GM23338 (cell line): ENCODE measurements around the gene LYSMD4. TPM values are rescaled to one million over a fixed set of nuclear protein-coding genes. Genes with fewer than 3 reads are reported as not detected.

Source experiments
- ATAC-seq: fragments of 200-7000 bp; cut with Tn5 transposase; 3 replicates; pipeline ENCODE4 v1.9.1; 2020
- DNase-seq: peaks from one replicate; pipeline ENCODE4 v3.0.0-alpha.2; 2015; ENCODE audit warnings: low spot score
- H2AFZ ChIP-seq: fragments of 200-600 bp; sonication (generic); 2 replicates; pipeline ENCODE4 v1.8.0; 2016; ENCODE audit warnings: antibody characterized with exemption, mild to moderate bottlenecking, moderate library complexity
- H3F3A ChIP-seq: fragments of 200-600 bp; sonication (generic); replicated peaks from 2 replicates; pipeline ENCODE4 v1.8.0; 2017; ENCODE audit warnings: antibody characterized with exemption, mixed run types, low read depth
- H3K27ac ChIP-seq: fragments of 200-600 bp; sonication (generic); 2 replicates; pipeline ENCODE4 v1.6.1; 2016; ENCODE audit warnings: low read depth
- H3K27me3 ChIP-seq: fragments of 200-600 bp; sonication (generic); 2 replicates; pipeline ENCODE4 v1.8.0; 2016; ENCODE audit warnings: mild to moderate bottlenecking, mixed run types, moderate library complexity; ENCODE audit not compliant: insufficient read depth
- H3K36me3 ChIP-seq: fragments of 200-600 bp; sonication (generic); 2 replicates; pipeline ENCODE4 v1.8.0; 2016; ENCODE audit warnings: mild to moderate bottlenecking; ENCODE audit not compliant: insufficient read depth
- H3K4me1 ChIP-seq: fragments of 200-600 bp; sonication (generic); 2 replicates; pipeline ENCODE4 v1.8.0; 2016; ENCODE audit warnings: mild to moderate bottlenecking, moderate library complexity; ENCODE audit not compliant: insufficient read depth
- H3K4me2 ChIP-seq: fragments of 200-600 bp; sonication (generic); 2 replicates; pipeline ENCODE4 v1.7.1; 2017; ENCODE audit warnings: mixed run types
- H3K4me3 ChIP-seq: fragments of 200-600 bp; sonication (generic); 2 replicates; pipeline ENCODE4 v1.6.1; 2016; ENCODE audit warnings: mixed run types
- H3K79me2 ChIP-seq: fragments of 200-600 bp; sonication (generic); replicated peaks from 2 replicates; pipeline ENCODE4 v1.8.0; 2017; ENCODE audit warnings: mild to moderate bottlenecking; ENCODE audit not compliant: insufficient read depth
- H3K9me2 ChIP-seq: fragments of 200-600 bp; sonication (generic); 2 replicates; pipeline ENCODE4 v1.8.0; 2017; ENCODE audit not compliant: insufficient read depth
- H4K20me1 ChIP-seq: fragments of 200-600 bp; sonication (generic); replicated peaks from 2 replicates; pipeline ENCODE4 v1.8.0; 2017; ENCODE audit warnings: mild to moderate bottlenecking; ENCODE audit not compliant: insufficient read depth
- H3K27ac Mint-ChIP-seq: 2 replicates; pipeline ENCODE4 v1.8.0; 2020; ENCODE audit warnings: inconsistent platforms, mild to moderate bottlenecking, moderate library complexity, mixed read lengths
- H3K27me3 Mint-ChIP-seq: 3 replicates; pipeline ENCODE4 v1.8.0; 2022; ENCODE audit warnings: low read depth, mild to moderate bottlenecking, moderate library complexity, mixed read lengths, inconsistent platforms; ENCODE audit not compliant: insufficient read depth, poor library complexity
- H3K36me3 Mint-ChIP-seq: 3 replicates; pipeline ENCODE4 v1.8.0; 2021; ENCODE audit warnings: low read depth, mild to moderate bottlenecking, inconsistent platforms, moderate library complexity, mixed read lengths
- H3K4me1 Mint-ChIP-seq: 3 replicates; pipeline ENCODE4 v1.8.0; 2020; ENCODE audit warnings: mild to moderate bottlenecking, inconsistent platforms, mixed read lengths
- H3K4me3 Mint-ChIP-seq: 3 replicates; pipeline ENCODE4 v1.8.0; 2021; ENCODE audit warnings: moderate library complexity, mild to moderate bottlenecking, inconsistent platforms, mixed read lengths
- H3K9me3 Mint-ChIP-seq: 3 replicates; pipeline ENCODE4 v1.8.0; 2020; ENCODE audit warnings: moderate library complexity, mild to moderate bottlenecking, inconsistent platforms, mixed read lengths
- CREB1 ChIP-seq: fragments of 250-450 bp; sonication (Bioruptor Pico); IDR thresholded peaks from 2 replicates; pipeline ENCODE4 v1.5.0; 2020; ENCODE audit warnings: low read depth, mild to moderate bottlenecking, moderate library complexity
- EZH2 ChIP-seq: fragments of 200-600 bp; sonication (generic); IDR thresholded peaks from one replicate; pipeline ENCODE4 v1.8.0; 2017; ENCODE audit warnings: antibody characterized with exemption, mild to moderate bottlenecking, low read depth; ENCODE audit not compliant: unreplicated experiment
- EZH2phosphoT487 ChIP-seq: fragments of 200-600 bp; sonication (generic); IDR thresholded peaks from one replicate; pipeline ENCODE4 v1.8.1; 2018; ENCODE audit warnings: antibody characterized with exemption; ENCODE audit not compliant: unreplicated experiment
- JUNB ChIP-seq: IDR thresholded peaks from one replicate; pipeline ENCODE4 v1.6.1; 2016; ENCODE audit warnings: antibody characterized with exemption; ENCODE audit not compliant: unreplicated experiment
- NANOG ChIP-seq: IDR thresholded peaks from 2 replicates; pipeline ENCODE4 v1.6.1; 2016; ENCODE audit warnings: antibody characterized with exemption, borderline replicate concordance
- POLR2AphosphoS5 ChIP-seq: IDR thresholded peaks from 2 replicates; pipeline ENCODE4 v1.6.1; 2016; ENCODE audit warnings: antibody characterized with exemption, low read depth
- STAT1 ChIP-seq: IDR thresholded peaks from one replicate; pipeline ENCODE4 v1.6.1; 2016; ENCODE audit warnings: antibody characterized with exemption; ENCODE audit not compliant: unreplicated experiment
- ZNF331 ChIP-seq: fragments of 250-450 bp; sonication (Bioruptor Pico); IDR thresholded peaks from 2 replicates; pipeline ENCODE4 v1.5.0; 2020; ENCODE audit warnings: low read depth, mild to moderate bottlenecking, moderate library complexity
- polyA plus RNA-seq: library from polyadenylated mRNA; unstranded; fragments of >200 nt; fragmentation: Nextera tagmentation; extraction: Ambion mirVana; gene quantifications from 2 replicates; pipeline ENCODE4 v1.2.1, GENCODE V29; 2016
- total RNA-seq: library from RNA; depleted of rRNA; stranded (reverse); fragments of >200 nt; shearing (Covaris generic); gene quantifications from 2 replicates; pipeline ENCODE4 v1.2.3, GENCODE V29; 2014
- TF ChIP-seq, protein P1 (sequence below): IDR thresholded peaks from one replicate; pipeline ENCODE4 v1.6.1; 2018; ENCODE audit warnings: antibody characterized with exemption; ENCODE audit not compliant: unreplicated experiment
- TF ChIP-seq, protein P2 (sequence below): IDR thresholded peaks from 2 replicates; pipeline ENCODE4 v1.6.1; 2016; ENCODE audit warnings: antibody characterized with exemption
- TF ChIP-seq, protein P3 (sequence below), 2 experiments: fragments of 200-600 bp in 1 of 2; sonication (generic) in 1 of 2; conservative IDR thresholded peaks; 2 replicates each; pipeline versions ENCODE4 v1.5.1 to v1.6.1; 2016 to 2017; ENCODE audit warnings: antibody characterized with exemption in 2 of 2, low read depth in 2 of 2, mild to moderate bottlenecking in 2 of 2, moderate library complexity in 1 of 2

The LYSMD4 gene
- total and polyA plus RNA-seq, 2 experiments from 2014 or later: 7.5 to 23.8 TPM

DNA sequence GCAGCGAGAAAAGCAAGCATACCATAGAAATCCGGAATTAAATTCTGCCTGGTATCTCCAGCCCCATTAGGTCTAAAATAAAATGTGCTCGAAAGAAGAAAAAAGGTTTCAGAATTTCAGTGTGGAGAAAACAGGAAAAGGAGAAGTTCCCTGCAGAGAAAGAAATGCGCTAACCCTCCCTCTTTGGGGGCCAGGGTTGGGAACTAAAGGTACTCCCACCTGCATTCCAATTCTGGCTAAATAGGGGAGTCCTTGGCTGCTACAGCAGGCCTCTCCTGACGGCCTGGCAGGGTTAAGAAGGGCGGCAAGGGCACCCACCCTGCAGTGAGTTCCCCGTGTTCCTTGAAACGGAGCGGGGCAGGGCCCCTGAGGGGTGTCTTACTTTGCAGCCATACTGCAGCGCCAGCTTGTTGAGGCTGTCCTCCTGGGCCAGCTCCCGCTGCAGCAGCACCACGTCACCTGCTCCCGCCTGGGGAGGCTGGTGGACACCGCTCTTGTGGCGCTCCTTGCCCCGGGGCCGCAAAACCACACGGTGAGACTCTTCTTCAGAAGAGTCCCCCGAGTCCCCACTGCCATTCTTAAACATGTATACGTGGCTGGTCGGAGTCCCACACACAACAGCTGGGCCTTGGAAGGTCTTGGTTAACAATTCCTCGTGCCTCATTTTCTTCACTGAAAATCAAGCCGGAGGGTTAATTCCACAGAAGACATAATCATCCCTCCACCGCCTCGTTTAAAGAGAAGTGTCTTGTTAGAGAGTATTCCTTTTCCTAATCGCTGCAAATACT is 1.7 kb downstream of the LYSMD4 start (continued):
- TF ChIP-seq, protein P1, sequence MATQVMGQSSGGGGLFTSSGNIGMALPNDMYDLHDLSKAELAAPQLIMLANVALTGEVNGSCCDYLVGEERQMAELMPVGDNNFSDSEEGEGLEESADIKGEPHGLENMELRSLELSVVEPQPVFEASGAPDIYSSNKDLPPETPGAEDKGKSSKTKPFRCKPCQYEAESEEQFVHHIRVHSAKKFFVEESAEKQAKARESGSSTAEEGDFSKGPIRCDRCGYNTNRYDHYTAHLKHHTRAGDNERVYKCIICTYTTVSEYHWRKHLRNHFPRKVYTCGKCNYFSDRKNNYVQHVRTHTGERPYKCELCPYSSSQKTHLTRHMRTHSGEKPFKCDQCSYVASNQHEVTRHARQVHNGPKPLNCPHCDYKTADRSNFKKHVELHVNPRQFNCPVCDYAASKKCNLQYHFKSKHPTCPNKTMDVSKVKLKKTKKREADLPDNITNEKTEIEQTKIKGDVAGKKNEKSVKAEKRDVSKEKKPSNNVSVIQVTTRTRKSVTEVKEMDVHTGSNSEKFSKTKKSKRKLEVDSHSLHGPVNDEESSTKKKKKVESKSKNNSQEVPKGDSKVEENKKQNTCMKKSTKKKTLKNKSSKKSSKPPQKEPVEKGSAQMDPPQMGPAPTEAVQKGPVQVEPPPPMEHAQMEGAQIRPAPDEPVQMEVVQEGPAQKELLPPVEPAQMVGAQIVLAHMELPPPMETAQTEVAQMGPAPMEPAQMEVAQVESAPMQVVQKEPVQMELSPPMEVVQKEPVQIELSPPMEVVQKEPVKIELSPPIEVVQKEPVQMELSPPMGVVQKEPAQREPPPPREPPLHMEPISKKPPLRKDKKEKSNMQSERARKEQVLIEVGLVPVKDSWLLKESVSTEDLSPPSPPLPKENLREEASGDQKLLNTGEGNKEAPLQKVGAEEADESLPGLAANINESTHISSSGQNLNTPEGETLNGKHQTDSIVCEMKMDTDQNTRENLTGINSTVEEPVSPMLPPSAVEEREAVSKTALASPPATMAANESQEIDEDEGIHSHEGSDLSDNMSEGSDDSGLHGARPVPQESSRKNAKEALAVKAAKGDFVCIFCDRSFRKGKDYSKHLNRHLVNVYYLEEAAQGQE: no peak
- TF ChIP-seq EZH2: no peak
- TF ChIP-seq STAT1: no peak
- TF ChIP-seq EZH2phosphoT487: no peak
- TF ChIP-seq CREB1: no peak
- TF ChIP-seq, protein P2, sequence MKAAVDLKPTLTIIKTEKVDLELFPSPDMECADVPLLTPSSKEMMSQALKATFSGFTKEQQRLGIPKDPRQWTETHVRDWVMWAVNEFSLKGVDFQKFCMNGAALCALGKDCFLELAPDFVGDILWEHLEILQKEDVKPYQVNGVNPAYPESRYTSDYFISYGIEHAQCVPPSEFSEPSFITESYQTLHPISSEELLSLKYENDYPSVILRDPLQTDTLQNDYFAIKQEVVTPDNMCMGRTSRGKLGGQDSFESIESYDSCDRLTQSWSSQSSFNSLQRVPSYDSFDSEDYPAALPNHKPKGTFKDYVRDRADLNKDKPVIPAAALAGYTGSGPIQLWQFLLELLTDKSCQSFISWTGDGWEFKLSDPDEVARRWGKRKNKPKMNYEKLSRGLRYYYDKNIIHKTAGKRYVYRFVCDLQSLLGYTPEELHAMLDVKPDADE: no peak
- no peak for TF ChIP-seq NANOG
- no peak for TF ChIP-seq POLR2AphosphoS5
- TF ChIP-seq, protein P3, sequence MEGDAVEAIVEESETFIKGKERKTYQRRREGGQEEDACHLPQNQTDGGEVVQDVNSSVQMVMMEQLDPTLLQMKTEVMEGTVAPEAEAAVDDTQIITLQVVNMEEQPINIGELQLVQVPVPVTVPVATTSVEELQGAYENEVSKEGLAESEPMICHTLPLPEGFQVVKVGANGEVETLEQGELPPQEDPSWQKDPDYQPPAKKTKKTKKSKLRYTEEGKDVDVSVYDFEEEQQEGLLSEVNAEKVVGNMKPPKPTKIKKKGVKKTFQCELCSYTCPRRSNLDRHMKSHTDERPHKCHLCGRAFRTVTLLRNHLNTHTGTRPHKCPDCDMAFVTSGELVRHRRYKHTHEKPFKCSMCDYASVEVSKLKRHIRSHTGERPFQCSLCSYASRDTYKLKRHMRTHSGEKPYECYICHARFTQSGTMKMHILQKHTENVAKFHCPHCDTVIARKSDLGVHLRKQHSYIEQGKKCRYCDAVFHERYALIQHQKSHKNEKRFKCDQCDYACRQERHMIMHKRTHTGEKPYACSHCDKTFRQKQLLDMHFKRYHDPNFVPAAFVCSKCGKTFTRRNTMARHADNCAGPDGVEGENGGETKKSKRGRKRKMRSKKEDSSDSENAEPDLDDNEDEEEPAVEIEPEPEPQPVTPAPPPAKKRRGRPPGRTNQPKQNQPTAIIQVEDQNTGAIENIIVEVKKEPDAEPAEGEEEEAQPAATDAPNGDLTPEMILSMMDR (conservative IDR thresholded peaks at IDR 0.05; ENCODE audit: low read depth in 2 of 2): no peak
- no peak for TF ChIP-seq JUNB
- TF ChIP-seq ZNF331 (CRISPR knock-in tag): no peak

DNA sequence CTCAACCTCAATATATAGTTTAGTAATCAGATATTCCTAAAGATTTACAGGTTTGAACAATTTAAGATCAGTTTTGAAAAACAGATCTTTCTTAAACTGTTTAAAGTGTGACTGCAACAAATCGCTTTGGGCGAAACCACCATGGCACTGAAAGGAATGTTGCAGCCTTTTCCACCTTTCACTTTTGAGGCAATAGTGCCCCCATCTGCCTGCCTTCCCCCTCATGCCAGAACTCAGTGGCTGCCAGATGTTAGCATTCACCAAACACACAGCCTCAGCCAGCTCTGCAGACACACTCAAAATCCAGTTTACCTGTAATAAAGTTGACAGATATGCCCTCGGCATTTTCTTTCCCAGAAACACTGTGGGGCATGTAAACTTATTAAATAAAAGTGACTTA is 3.3 kb downstream of the LYSMD4 start:
- Mint-ChIP-seq H3K36me3 (peaks cover 35% of the 10 kb centered on the region), H3K4me1 (peaks cover 32% of the 10 kb centered on the region), H3K9me3 (peaks cover 9% of the 10 kb centered on the region; the same call in 2 of the 3 replicates), H3K4me3 (no peak overlapping the region), H3K27me3 (peaks cover 6% of the 10 kb centered on the region), H3K27ac (no peak overlapping the region)
- Histone ChIP-seq H3K27me3 (peaks cover 9% of the 10 kb centered on the region), H4K20me1 (no peaks in the 10 kb centered on the region; the same call in none of the 2 replicates), H3K79me2 (peaks cover 6% of the 10 kb centered on the region), H3K27ac (no peak overlapping the region), H3K4me3 (no peak overlapping the region), H3K4me1 (peaks cover 25% of the 10 kb centered on the region), H3K36me3 (0 out of 2 replicates have a peak, but pooled peaks cover 3% of the 10 kb centered on the region), H3F3A (0 out of 2 replicates have a peak, but pooled peaks cover 3% of the 10 kb centered on the region), H3K9me2 (no peaks in the 10 kb centered on the region), H3K4me2 (peak overlapping the region; percentile 98), H2AFZ (no peak overlapping the region)
- DNase-seq: peak; percentile 64
- TF ChIP-seq, protein P2: no peak
- TF ChIP-seq JUNB: no peak
- TF ChIP-seq, protein P3 (conservative IDR thresholded peaks at IDR 0.05; ENCODE audit: low read depth in 2 of 2): peak; percentile 57 to 85
- ATAC-seq: 0 out of 3 replicates have a peak, but pooled peaks have one; percentile 4
